ENCODE measurements around the gene LRMDA. TPM values are rescaled to one million over a fixed set of nuclear protein-coding genes. Genes with fewer than 3 reads are reported as not detected.

The LRMDA gene
- total and polyA plus RNA-seq, 4 donors: 12.1 to 40.8 (median 21.6) TPM

- Histone ChIP-seq H3K9me3 (ENCODE audit: control insufficient read depth in 4 of 4, insufficient read depth in 3 of 4, low read length in 3 of 4) (peaks cover 0 to 3% (median 2%) of the 10 kb centered on the region in 4 donors), H3K4me1 (ENCODE audit: control insufficient read depth in 5 of 5, insufficient read depth in 5 of 5, low read length in 5 of 5) (no peaks in the 10 kb centered on the region), H3K27me3 (ENCODE audit: control insufficient read depth in 3 of 3, insufficient read depth in 3 of 3, low read length in 2 of 3) (no peaks in the 10 kb centered on the region), H3K4me3 (no peak overlapping the region), H3K9ac (ENCODE audit: insufficient read depth in 1 of 2, low read length in 2 of 2) (no peak overlapping the region), H3K36me3 (ENCODE audit: control insufficient read depth in 4 of 4, insufficient read depth in 4 of 4, low read length in 4 of 4) (no peaks in the 10 kb centered on the region), H3K27ac (ENCODE audit: low read depth in 1 of 2, low read length in 1 of 2) (no peak overlapping the region)
- no peak for ATAC-seq (ENCODE audit: insufficient read depth, low FRiP score)
- WGBS, 2 donors: 78 to 79% methylated on average over 4 of the region's 4 CpGs
- TF ChIP-seq CTCF (IDR thresholded peaks at IDR 0.05; ENCODE audit: control extremely low read depth, extremely low read depth): no peak
- DNase-seq: no peak
Observed at GRCh38 chr10:76404531-76404930, 973.1 kb downstream of the LRMDA start.

GRCh38 chr10:76405922-76406321, 974.5 kb downstream of the LRMDA start:
- Histone ChIP-seq H3K9ac (ENCODE audit: insufficient read depth in 1 of 2, low read length in 2 of 2) (no peak overlapping the region), H3K4me3 (no peak overlapping the region), H3K4me1 (ENCODE audit: control insufficient read depth in 5 of 5, insufficient read depth in 5 of 5, low read length in 5 of 5) (no peaks in the 10 kb centered on the region), H3K9me3 (ENCODE audit: control insufficient read depth in 4 of 4, insufficient read depth in 3 of 4, low read length in 3 of 4) (peaks cover 0 to 3% (median 2%) of the 10 kb centered on the region in 4 donors), H3K36me3 (ENCODE audit: control insufficient read depth in 4 of 4, insufficient read depth in 4 of 4, low read length in 4 of 4) (no peaks in the 10 kb centered on the region), H3K27ac (ENCODE audit: low read depth in 1 of 2, low read length in 1 of 2) (no peak overlapping the region), H3K27me3 (ENCODE audit: control insufficient read depth in 3 of 3, insufficient read depth in 3 of 3, low read length in 2 of 3) (no peaks in the 10 kb centered on the region)
- no peak for TF ChIP-seq CTCF (IDR thresholded peaks at IDR 0.05; ENCODE audit: control extremely low read depth, extremely low read depth)
- ATAC-seq (ENCODE audit: insufficient read depth, low FRiP score): no peak
- WGBS, 2 donors: 84 to 85% methylated on average over 6 of the region's 6 CpGs
- no peak for DNase-seq

GRCh38 chr10:76408646-76409045, 977.2 kb downstream of the LRMDA start:
- Histone ChIP-seq H3K27ac (ENCODE audit: low read depth in 1 of 2, low read length in 1 of 2) (no peak overlapping the region), H3K9ac (ENCODE audit: insufficient read depth in 1 of 2, low read length in 2 of 2) (no peak overlapping the region), H3K27me3 (ENCODE audit: control insufficient read depth in 3 of 3, insufficient read depth in 3 of 3, low read length in 2 of 3) (no peaks in the 10 kb centered on the region), H3K4me3 (no peak overlapping the region), H3K4me1 (ENCODE audit: control insufficient read depth in 5 of 5, insufficient read depth in 5 of 5, low read length in 5 of 5) (peaks cover 0 to 3% (median 0%) of the 10 kb centered on the region in 5 donors), H3K9me3 (ENCODE audit: control insufficient read depth in 4 of 4, insufficient read depth in 3 of 4, low read length in 3 of 4) (peaks cover 0 to 3% (median 2%) of the 10 kb centered on the region in 4 donors), H3K36me3 (ENCODE audit: control insufficient read depth in 4 of 4, insufficient read depth in 4 of 4, low read length in 4 of 4) (no peaks in the 10 kb centered on the region)
- WGBS, 2 donors: 59 to 77% methylated on average over 3 of the region's 3 CpGs
- ATAC-seq (ENCODE audit: insufficient read depth, low FRiP score) (no peak), DNase-seq (no peak)
- TF ChIP-seq CTCF (IDR thresholded peaks at IDR 0.05; ENCODE audit: control extremely low read depth, extremely low read depth): no peak

Measured in lung (tissue), 12 donors.